IPS-NIHi7 (cell line): ENCODE measurements around the gene CYB5RL.
"Not testable (repeated sequence)": the region's sequence is repeated elsewhere in the genome, so short reads cannot be mapped to it uniquely, and the experiment has no call there.

ENCODE experiments used
- DNase-seq: peaks from one replicate; pipeline ENCODE4 v3.0.0; 2012; ENCODE audit warnings: mixed read lengths; ENCODE audit errors: extremely low spot score

Gene CYB5RL

GRCh38 chr1:54186056-54186455 is 13.8 kb downstream of the CYB5RL start:
- no peak for DNase-seq

DNA sequence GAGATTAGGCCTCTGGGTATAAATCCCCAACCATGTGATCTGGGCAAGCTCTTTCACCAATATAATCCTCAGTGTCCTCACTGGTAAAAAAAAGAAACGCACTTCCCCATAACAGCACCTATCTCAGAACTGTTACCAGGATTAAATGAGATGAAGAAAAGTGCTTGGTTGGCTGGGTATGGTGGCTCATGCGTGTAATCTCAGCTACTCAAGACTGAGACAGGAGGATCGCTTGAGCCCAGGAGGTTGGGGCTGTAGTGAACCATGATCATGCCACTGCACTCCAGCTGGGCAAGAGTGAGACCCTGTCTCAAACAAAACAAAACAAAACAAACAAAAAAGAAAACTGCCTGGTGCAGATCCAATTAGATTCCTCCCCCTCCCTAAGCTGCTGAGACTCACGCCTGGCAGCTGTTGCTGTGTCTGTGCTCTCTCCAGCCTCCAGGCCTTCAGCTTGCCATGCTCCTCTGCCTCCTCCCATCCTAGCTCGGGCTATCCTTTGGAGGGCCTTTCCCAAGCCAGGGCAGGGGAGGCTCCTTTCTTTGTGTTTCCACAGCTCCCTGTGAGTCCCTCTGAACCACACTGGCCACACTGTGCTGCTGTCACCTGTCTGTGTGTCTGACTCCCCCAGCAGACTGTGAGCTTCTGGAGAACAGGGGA is 19.0 kb downstream of the CYB5RL start:
- DNase-seq = no peak

DNA sequence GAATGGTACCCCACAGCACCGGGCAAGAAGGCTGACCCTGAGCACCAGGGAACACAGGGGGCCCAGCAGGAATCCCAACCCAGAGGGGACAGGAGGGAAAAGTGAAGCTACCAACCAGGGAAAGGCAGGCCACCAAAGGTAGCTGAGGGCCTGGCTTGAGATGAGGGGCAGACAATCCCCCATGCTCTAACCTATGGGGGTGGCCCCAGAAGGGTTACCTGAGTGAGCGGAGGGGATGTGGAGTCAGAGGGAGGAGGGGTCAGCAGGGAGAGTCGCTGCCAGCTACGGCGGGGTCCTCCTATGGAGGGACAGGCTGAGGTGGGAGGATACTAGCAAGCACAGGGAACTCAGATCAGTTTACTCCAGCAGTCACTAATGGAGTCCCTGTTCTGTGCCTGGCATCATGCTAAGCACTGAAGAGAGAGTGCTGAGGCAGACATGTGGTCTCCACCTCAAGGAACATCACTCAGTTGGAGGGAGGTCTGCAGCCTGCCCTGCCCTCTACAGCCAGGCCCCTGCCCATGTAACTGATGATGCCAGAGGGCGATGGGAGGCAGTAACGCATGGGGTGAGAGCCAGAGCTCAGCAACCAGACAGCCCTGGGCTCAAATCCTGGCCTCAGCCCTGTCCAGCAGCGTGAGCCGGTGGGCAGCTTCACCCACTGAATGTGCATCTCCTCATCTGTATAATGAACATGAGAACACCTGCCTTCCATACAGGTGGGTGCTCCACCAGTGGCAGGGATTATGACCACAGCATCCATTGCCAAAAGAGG is 21.3 kb downstream of the CYB5RL start:
- DNase-seq = no peak

GRCh38 chr1:54177726-54178125 is 22.1 kb downstream of the CYB5RL start:
- no peak for DNase-seq

- no peak for DNase-seq
Observed at GRCh38 chr1:54176621-54177327, 23.1 kb downstream of the CYB5RL start.

DNA sequence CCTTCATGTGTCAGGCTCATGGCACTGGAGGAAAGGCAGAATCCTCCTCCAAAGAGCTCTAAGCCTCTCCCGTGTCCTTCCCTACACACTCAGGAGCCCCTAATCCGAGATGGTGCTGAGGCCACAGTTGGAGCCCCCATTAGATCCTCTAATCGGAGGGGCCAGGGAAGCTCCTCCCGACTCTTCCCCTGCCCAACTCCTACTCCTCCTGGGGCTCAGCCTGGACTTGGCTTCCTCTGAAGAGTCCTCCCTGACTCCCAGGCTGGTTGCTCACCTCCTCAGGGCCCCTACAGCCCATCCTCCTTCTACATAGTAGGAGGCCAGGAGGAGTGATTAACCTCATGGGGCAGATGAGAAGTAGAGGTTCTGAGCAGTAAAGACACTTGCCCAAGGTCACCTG is 25.7 kb downstream of the CYB5RL start:
- no peak for DNase-seq

GRCh38 chr1:54173681-54174080 is 26.1 kb downstream of the CYB5RL start:
- no peak for DNase-seq

- no peak for DNase-seq
Observed at GRCh38 chr1:54172614-54173599, 26.9 kb downstream of the CYB5RL start.

GRCh38 chr1:54171606-54172005 is 28.2 kb downstream of the CYB5RL start:
- DNase-seq = no peak

GRCh38 chr1:54171016-54171415 is 28.8 kb downstream of the CYB5RL start:
- no peak for DNase-seq

DNA sequence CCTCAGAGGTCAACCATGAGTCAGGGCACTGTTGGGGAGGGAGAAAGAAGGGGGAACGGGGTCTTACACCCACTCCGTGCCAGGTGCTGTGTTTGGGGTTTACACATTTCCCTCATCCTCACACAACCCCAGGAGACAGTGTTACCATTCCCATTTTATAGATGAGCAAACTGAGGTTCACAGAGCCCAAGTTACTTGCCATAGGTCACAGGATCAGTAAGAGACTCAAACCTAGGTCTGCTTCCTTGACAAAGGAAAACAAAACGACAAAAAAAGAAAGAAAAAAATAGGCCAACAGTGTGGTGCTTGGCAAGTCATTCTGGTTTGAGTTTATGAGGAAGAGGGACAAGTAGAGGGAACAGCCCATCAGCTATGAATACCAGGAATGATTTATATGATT is 30.8 kb downstream of the CYB5RL start:
- no peak for DNase-seq

DNA sequence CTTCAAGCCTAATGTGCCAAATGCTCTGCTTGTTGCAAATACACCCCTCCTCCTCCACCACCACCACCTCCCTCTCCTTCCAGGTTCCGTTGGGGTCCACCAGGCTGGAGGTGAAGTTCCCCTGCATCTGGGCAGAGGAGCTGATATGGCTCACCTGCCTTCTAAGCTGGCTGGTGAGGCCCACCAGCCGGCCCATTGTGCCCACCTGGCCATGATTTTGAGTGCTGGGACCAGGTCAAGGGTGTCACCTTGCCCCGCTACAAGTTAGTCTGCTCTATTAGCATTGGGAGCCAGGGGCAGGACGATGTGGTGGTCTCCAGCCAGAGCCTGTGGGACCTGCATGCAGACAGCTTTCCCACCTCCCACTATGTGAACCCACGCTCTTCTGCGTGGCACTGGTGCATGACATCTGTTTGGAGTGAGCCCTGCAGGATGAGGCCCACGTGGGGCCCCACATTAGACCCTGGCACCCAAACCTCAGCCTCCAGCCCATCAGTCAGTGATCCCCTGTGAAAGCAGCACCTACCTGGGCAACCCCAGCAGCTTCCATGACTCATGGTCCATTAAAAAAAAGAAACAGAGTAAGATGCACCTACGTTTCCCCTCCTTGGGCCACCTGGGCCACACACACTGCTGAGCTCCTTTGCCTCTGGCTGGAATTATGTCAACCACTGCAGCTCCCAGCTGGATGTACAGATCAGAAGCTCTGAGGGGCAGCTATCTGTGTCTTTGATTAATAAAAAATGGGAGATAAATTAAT is 31.4 kb downstream of the CYB5RL start:
- no peak for DNase-seq

DNA sequence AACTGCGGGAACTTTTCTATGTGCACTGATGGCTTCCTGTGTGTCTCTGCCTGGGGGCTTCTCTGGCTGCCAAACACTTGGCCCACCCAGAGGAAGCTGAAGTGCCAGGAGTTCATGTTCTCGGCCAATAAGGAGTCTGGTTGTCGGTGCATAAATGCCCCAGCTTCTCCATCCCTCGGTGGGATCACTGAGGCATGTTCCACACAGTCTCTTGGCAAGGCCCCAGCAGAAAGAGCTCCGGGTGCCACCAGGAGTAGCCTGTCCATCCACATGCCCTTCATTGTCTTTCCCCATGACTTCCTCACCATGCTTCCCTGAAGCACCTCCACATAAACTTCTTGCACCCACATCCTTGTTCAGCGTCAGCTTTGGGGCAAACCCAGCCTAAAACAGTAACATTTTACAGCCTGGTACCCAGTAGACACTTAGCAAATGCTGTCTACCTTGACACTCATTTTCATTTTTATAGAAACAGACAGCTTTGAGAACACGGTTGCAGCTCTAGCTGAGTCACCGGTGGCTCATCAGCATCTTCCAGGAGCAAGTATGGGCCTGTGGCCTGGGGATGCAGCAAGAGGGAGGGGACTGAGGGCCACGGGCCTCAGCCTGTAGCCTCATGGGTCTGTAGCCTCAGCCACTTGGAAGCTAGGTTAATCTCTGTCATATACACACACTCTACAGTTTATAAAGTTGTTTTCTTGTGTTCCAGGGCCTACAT is 32.2 kb downstream of the CYB5RL start:
- DNase-seq = no peak

DNA sequence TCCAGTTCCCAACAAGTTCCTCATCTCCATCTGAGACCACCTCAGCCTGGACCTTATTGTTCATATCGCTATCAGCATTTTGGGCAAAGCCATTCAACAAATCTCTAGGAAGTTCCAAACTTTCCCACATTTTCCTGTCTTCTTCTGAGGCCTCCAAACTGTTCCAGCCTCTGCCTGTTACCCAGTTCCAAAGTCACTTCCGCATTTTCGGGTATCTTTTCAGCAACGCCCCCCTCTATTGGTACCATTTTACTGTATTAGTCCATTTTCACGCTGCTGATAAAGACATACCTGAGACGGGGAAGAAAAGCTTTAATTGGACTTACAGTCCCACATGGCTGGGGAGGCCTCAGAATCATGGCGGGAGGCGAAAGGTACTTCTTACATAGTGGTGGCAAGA is 33.5 kb downstream of the CYB5RL start:
- DNase-seq = not testable (repeated sequence)

DNA sequence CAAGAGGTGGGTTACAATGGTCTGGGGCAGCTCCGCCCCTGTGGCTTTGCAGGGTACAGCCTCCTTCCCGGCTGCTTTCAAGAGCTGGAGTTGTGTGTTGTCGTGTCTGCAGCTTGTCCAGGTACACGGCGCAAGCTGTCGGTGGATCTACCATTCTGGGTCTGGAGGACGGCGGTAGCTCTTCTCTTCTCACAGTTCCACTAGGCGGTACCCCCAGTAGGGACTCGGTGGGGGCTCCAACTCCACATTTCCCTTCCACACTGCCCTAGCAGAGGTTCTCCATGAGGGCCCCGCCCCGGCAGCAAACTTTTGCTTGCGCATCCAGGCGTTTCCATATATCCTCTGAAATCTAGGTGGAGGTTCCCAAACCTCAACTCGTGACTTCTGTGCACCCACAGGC is 34.7 kb downstream of the CYB5RL start:
- DNase-seq = no peak

- DNase-seq = no peak
Observed at GRCh38 chr1:54163573-54163972, 36.3 kb downstream of the CYB5RL start.

DNA sequence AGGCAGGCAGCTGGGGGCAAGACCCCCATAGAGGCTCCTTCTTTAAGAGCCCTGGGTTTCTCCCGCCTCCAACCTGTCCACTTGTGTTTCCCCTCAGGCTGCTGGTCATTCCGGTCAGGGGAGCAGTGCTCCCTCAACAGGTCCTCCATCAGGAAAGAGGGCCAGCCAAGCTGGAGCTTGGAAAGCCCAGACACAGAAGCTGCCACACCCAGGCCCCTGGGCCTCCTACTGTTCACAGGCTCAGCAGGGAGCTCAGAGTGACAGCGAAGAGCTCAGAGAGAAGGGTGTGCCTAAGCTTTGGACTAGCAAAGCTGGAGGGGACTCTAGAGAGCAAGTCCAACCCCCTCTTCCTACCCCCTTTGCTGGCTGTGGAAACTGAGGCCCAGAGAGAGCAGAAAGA is 36.8 kb downstream of the CYB5RL start:
- DNase-seq = no peak

- no peak for DNase-seq
Observed at GRCh38 chr1:54161495-54162168, 38.2 kb downstream of the CYB5RL start.

- no peak for DNase-seq
Observed at GRCh38 chr1:54160351-54160750, 39.5 kb downstream of the CYB5RL start.
